Lower leg skin (tissue), 3 donors: Measurements from ENCODE around the gene UTRN.

Source experiments
- CTCF ChIP-seq, 3 donors: fragments of 450-650 bp; IDR thresholded peaks; one replicate each; pipeline ENCODE4 v1.5.1; 2016; ENCODE audit warnings: antibody characterized with exemption in 3 of 3, mild to moderate bottlenecking in 3 of 3, moderate library complexity in 2 of 3
- POLR2A ChIP-seq, 2 donors: fragments of 450-650 bp; IDR thresholded peaks; one replicate each; pipeline ENCODE4 v1.6.1; 2016 to 2017; ENCODE audit warnings: antibody characterized with exemption in 2 of 2, mild to moderate bottlenecking in 1 of 2, moderate library complexity in 1 of 2

DNA sequence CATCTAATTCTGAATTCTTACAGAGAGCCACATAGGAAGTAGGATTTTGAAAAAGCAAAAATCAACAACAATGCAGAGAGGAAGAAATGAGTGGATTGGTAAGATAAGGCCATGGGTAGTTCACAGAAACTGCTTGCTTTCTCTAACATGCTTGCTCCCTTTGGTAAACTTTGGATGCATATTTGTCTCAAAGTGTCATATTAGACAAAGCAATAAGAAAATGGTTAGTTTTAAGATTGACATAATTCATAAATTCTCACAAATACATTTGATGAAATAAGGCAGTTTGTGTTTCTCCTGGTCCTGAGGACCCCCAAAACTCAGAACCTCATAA lies 31.7 kb downstream of the UTRN start:
- no peak for TF ChIP-seq CTCF (IDR thresholded peaks at IDR 0.05)
- TF ChIP-seq POLR2A (IDR thresholded peaks at IDR 0.05): no peak
